Erythroblast (primary cell): ENCODE data around the gene VANGL2.

ENCODE experiments used
- GATA1 ChIP-seq: IDR thresholded peaks from 2 replicates; pipeline ENCODE4 v1.6.1; 2011; ENCODE audit warnings: low read depth, mild to moderate bottlenecking, control low read depth, low read length, moderate library complexity
- POLR2A ChIP-seq: IDR thresholded peaks from 2 replicates; pipeline ENCODE4 v1.6.1; 2011; ENCODE audit warnings: mild to moderate bottlenecking, low read length

- TF ChIP-seq POLR2A: no peak
- TF ChIP-seq GATA1: no peak
Measured at GRCh38 chr1:160363951-160364735, 36.2 kb upstream of the VANGL2 start.
